HCT116 (cell line): ENCODE data around the gene FCF1. TPM values are rescaled to one million over a fixed set of nuclear protein-coding genes. Genes with fewer than 3 reads are reported as not detected.

Experiments
- ATAC-seq: fragments of 200-7000 bp; cut with Tn5 transposase; 2 replicates; pipeline ENCODE4 v1.9.1; 2020; ENCODE audit warnings: mild to moderate bottlenecking, moderate library complexity
- BruUV-seq: library from RNA; stranded (reverse); fragments of 400-500 nt; replicated peaks from 2 replicates; lab custom pipeline; 2021; lab: Mats Ljungman, UMichigan
- CTCF ChIA-PET: fragments of 300-600 bp; sonication (Branson Sonifier 250); formaldehyde crosslinking; loops from one replicate; lab custom pipeline; 2021; ENCODE audit warnings: antibody characterized with exemption; lab: Charles Lee
- POLR2A ChIA-PET: fragments of 300-600, 350-600 bp; sonication (Branson Sonifier 250); formaldehyde crosslinking; loops from one replicate; lab custom pipeline; 2021; ENCODE audit warnings: antibody characterized with exemption; lab: Charles Lee
- RAD21 ChIA-PET, 2 experiments: fragments of 300-600 bp; sonication (Branson Sonifier 250); formaldehyde crosslinking; loops; one replicate each; lab custom pipeline; 2023; ENCODE audit warnings: low total read pairs in 2 of 2; ENCODE audit not compliant: uncharacterized antibody in 2 of 2, unreplicated experiment in 2 of 2, low non-redundant PET in 1 of 2; lab: Charles Lee
- DNase-seq: peaks from one replicate; pipeline ENCODE4 v3.0.0-alpha.2; 2010; ENCODE audit warnings: low read depth, low spot score
- H2AFZ ChIP-seq: fragments of 200-600 bp; shearing (Covaris generic), sonication (generic); 2 replicates; pipeline ENCODE4 v1.6.1; 2017; ENCODE audit warnings: low read depth, mixed run types, mixed read lengths, antibody characterized with exemption, low read length; ENCODE audit not compliant: poor library complexity, severe bottlenecking
- H3K27ac ChIP-seq: 2 replicates; pipeline ENCODE4 v1.5.1; 2012; ENCODE audit warnings: low read depth, low read length
- H3K27me3 ChIP-seq: fragments of 200-600 bp; sonication (generic); 2 replicates; pipeline ENCODE4 v1.6.1; 2016; ENCODE audit warnings: mixed run types, low read length, mixed read lengths; ENCODE audit not compliant: insufficient read depth
- H3K36me3 ChIP-seq, 2 experiments: fragments of 200-500 bp in 1 of 2; fragments of 200-600 bp in 1 of 2; sonication (Bioruptor generic) in 1 of 2; sonication (generic) in 1 of 2; 2 replicates each; pipeline versions ENCODE4 v1.5.1 to v1.6.1; 2014 to 2016; ENCODE audit warnings: low read length in 2 of 2, inconsistent platforms in 1 of 2, mixed read lengths in 1 of 2, mixed run types in 1 of 2; ENCODE audit not compliant: insufficient read depth in 2 of 2, control insufficient read depth in 1 of 2
- H3K4me1 ChIP-seq, 2 experiments: fragments of 200-600 bp in 1 of 2; sonication (generic) in 1 of 2; 2 replicates each; pipeline versions ENCODE4 v1.5.1 to v1.6.1; 2012 to 2017; ENCODE audit warnings: low read length in 2 of 2, inconsistent platforms in 1 of 2, mild to moderate bottlenecking in 1 of 2, mixed read lengths in 1 of 2, mixed run types in 1 of 2, moderate library complexity in 1 of 2; ENCODE audit not compliant: insufficient read depth in 2 of 2, control insufficient read depth in 1 of 2
- H3K4me2 ChIP-seq: fragments of 200-600 bp; sonication (generic); 2 replicates; pipeline ENCODE4 v1.6.1; 2017; ENCODE audit warnings: mixed run types, low read length, mixed read lengths
- H3K4me3 ChIP-seq, 2 experiments: fragments of 200-600 bp in 1 of 2; sonication (generic) in 1 of 2; replicated peaks in 1 of 2; 2 replicates each; pipeline ENCODE4 v1.5.1; 2011 to 2016; ENCODE audit warnings: low read length in 2 of 2, control low read depth in 1 of 2, low read depth in 1 of 2, mild to moderate bottlenecking in 1 of 2, mixed read lengths in 1 of 2, mixed run types in 1 of 2
- H3K79me2 ChIP-seq: fragments of 200-600 bp; sonication (generic); 2 replicates; pipeline ENCODE4 v1.6.1; 2017; ENCODE audit warnings: mild to moderate bottlenecking, mixed run types, low read length, moderate library complexity, mixed read lengths; ENCODE audit not compliant: insufficient read depth
- H3K9ac ChIP-seq: fragments of 200-600 bp; sonication (generic); 2 replicates; pipeline ENCODE4 v1.6.1; 2016; ENCODE audit warnings: low read length, mixed read lengths
- H3K9me2 ChIP-seq: fragments of 200-600 bp; sonication (generic), shearing (Covaris generic); 2 replicates; pipeline ENCODE4 v1.6.1; 2017; ENCODE audit warnings: mixed run types, mild to moderate bottlenecking, moderate library complexity; ENCODE audit not compliant: insufficient read depth
- H3K9me3 ChIP-seq, 2 experiments: fragments of 200-500 bp in 1 of 2; fragments of 200-600 bp in 1 of 2; sonication (Bioruptor generic) in 1 of 2; sonication (generic) in 1 of 2; 2 replicates each; pipeline ENCODE4 v1.6.1; 2014 to 2017; ENCODE audit warnings: low read length in 2 of 2, mixed read lengths in 2 of 2, inconsistent platforms in 1 of 2, low read depth in 1 of 2, mild to moderate bottlenecking in 1 of 2, mixed run types in 1 of 2, moderate library complexity in 1 of 2; ENCODE audit not compliant: control insufficient read depth in 1 of 2, insufficient read depth in 1 of 2
- H4K20me1 ChIP-seq: fragments of 200-600 bp; sonication (generic), shearing (Covaris generic); 2 replicates; pipeline ENCODE4 v1.6.1; 2017; ENCODE audit warnings: mixed run types, mild to moderate bottlenecking, moderate library complexity; ENCODE audit not compliant: insufficient read depth
- ATF3 ChIP-seq: IDR thresholded peaks from 2 replicates; pipeline ENCODE4 v1.6.1; 2012
- CEBPB ChIP-seq: IDR thresholded peaks from 2 replicates; pipeline ENCODE4 v1.6.1; 2012; ENCODE audit warnings: low read depth
- EGR1 ChIP-seq: IDR thresholded peaks from 2 replicates; pipeline ENCODE4 v1.6.1; 2012; ENCODE audit warnings: low read depth
- ELF1 ChIP-seq: IDR thresholded peaks from 2 replicates; pipeline ENCODE4 v1.6.1; 2012; ENCODE audit warnings: low read depth, borderline replicate concordance
- EZH2 ChIP-seq: fragments of 200-600 bp; sonication (generic); IDR thresholded peaks from 2 replicates; pipeline ENCODE4 v1.6.1; 2017; ENCODE audit warnings: antibody characterized with exemption, mixed run types
- EZH2phosphoT487 ChIP-seq: fragments of 200-600 bp; IDR thresholded peaks from 2 replicates; pipeline ENCODE4 v1.6.1; 2018; ENCODE audit warnings: antibody characterized with exemption, borderline replicate concordance
- FOSL1 ChIP-seq: IDR thresholded peaks from 2 replicates; pipeline ENCODE4 v1.6.1; 2012; ENCODE audit warnings: low read depth
- JUND ChIP-seq: IDR thresholded peaks from 2 replicates; pipeline ENCODE4 v1.6.1; 2012
- MAX ChIP-seq: IDR thresholded peaks from 2 replicates; pipeline ENCODE4 v1.6.1; 2012
- POLR2A ChIP-seq: IDR thresholded peaks from 2 replicates; pipeline ENCODE4 v1.7.0; 2011; ENCODE audit warnings: borderline replicate concordance; ENCODE audit not compliant: insufficient read depth, insufficient read length; ENCODE audit errors: extremely low read depth
- POLR2AphosphoS5 ChIP-seq: IDR thresholded peaks from 2 replicates; pipeline ENCODE4 v1.6.1; 2011; ENCODE audit warnings: mild to moderate bottlenecking, low read depth, low read length, moderate library complexity
- RAD21 ChIP-seq: IDR thresholded peaks from 2 replicates; pipeline ENCODE4 v1.6.1; 2012; ENCODE audit warnings: low read depth, mild to moderate bottlenecking
- REST ChIP-seq: IDR thresholded peaks from 2 replicates; pipeline ENCODE4 v1.6.1; 2012; ENCODE audit warnings: low read depth
- SIN3A ChIP-seq: IDR thresholded peaks from 2 replicates; pipeline ENCODE4 v1.6.1; 2012; ENCODE audit warnings: low read depth
- SP1 ChIP-seq: IDR thresholded peaks from 2 replicates; pipeline ENCODE4 v1.6.1; 2012; ENCODE audit warnings: low read depth
- SRF ChIP-seq: IDR thresholded peaks from 2 replicates; pipeline ENCODE4 v1.6.1; 2012; ENCODE audit warnings: low read depth
- TCF7L2 ChIP-seq: IDR thresholded peaks from 2 replicates; pipeline ENCODE4 v1.7.0; 2011; ENCODE audit warnings: borderline replicate concordance, inconsistent platforms; ENCODE audit not compliant: insufficient read depth, insufficient read length; ENCODE audit errors: extremely low read depth
- YY1 ChIP-seq: IDR thresholded peaks from 2 replicates; pipeline ENCODE4 v1.6.1; 2011; ENCODE audit warnings: low read length, low read depth, moderate library complexity, mild to moderate bottlenecking; ENCODE audit not compliant: insufficient replicate concordance; ENCODE audit errors: extremely low read depth
- ZBTB33 ChIP-seq: IDR thresholded peaks from 2 replicates; pipeline ENCODE4 v1.6.1; 2011; ENCODE audit warnings: mild to moderate bottlenecking, low read length, moderate library complexity; ENCODE audit not compliant: insufficient replicate concordance; ENCODE audit errors: extremely low read depth
- ZFX ChIP-seq: fragments of 450-650 bp; IDR thresholded peaks from 2 replicates; pipeline ENCODE4 v1.6.1; 2017
- ZNF274 ChIP-seq: fragments of 200-500 bp; sonication (Bioruptor generic); IDR thresholded peaks from 2 replicates; pipeline ENCODE4 v1.6.1; 2014; ENCODE audit warnings: mild to moderate bottlenecking, low read depth, low read length, inconsistent platforms
- intact Hi-C: fragments of 100-400 bp; cut with micrococcal nuclease; formaldehyde crosslinking; loops from 2 replicates; pipeline ENCODE4 v1.10.0; 2022
- total RNA-seq: library from RNA; stranded (reverse); gene quantifications from one replicate; pipeline ENCODE4 v1.2.1, GENCODE V29; 2021; ENCODE audit not compliant: unreplicated experiment

FCF1 gene
- total RNA-seq, 1 experiment from 2014 or later = 69.0 TPM

- Histone ChIP-seq H3K9me3 (no peaks in the 10 kb centered on the region), H3K79me2 (peaks cover 50% of the 10 kb centered on the region), H3K9ac (peak within 1 kb of the TSS; percentile 94), H4K20me1 (no peaks in the 10 kb centered on the region; the same call in 1 of the 2 replicates), H3K4me1 (peaks cover 10 to 20% of the 10 kb centered on the region in 2 experiments), H3K27me3 (no peaks in the 10 kb centered on the region), H3K9me2 (no peaks in the 10 kb centered on the region), H3K36me3 (peaks cover 5 to 7% of the 10 kb centered on the region in 2 experiments; a peak in 1 of 4 replicates), H3K4me2 (peak within 1 kb of the TSS; percentile 78), H3K4me3 (peak within 1 kb of the TSS; percentile 78 to 82), H3K27ac (peak within 1 kb of the TSS; percentile 70), H2AFZ (peak within 1 kb of the TSS; percentile 97)
- ATAC-seq (peak; percentile 97), DNase-seq (peak; percentile 96)
- no TSS peak for BruUV-seq
- RAD21 ChIA-PET = interaction anchor here in 1 of 2 experiments (1.2 kb wide), 1 partner anchor 232 kb away, joined by 3 read pairs; no protein-coding TSS in a partner anchor
- POLR2A ChIA-PET = interaction anchor here (0.6 to 1.2 kb wide), 3 partner anchors 9 to 146 kb away, joined by 3 to 5 read pairs (median 3); no protein-coding TSS in a partner anchor
- intact Hi-C loops = no loop called here
- CTCF ChIA-PET = interaction anchor here (0.7 to 1.0 kb wide), 2 partner anchors 14 to 154 kb away, joined by 3 to 4 read pairs; no protein-coding TSS in a partner anchor
- peak; percentile 98 for TF ChIP-seq ZFX
- TF ChIP-seq FOSL1 = no peak
- no peak for TF ChIP-seq EZH2
- TF ChIP-seq SIN3A = peak; percentile 75
- 0 out of 2 replicates have a peak, but pooled peaks have one; percentile 2 for TF ChIP-seq CEBPB
- no peak; the same call in 1 of the 2 replicates for TF ChIP-seq SRF
- TF ChIP-seq EZH2phosphoT487 = no peak
- TF ChIP-seq REST = no peak
- TF ChIP-seq POLR2A = peak; percentile 92
- no peak; the same call in 1 of the 2 replicates for TF ChIP-seq ELF1
- TF ChIP-seq MAX = peak; percentile 64; the same call in 1 of the 2 replicates
- TF ChIP-seq SP1 = no peak
- TF ChIP-seq ZNF274 = no peak
- no peak for TF ChIP-seq JUND
- peak; percentile 14 for TF ChIP-seq ZBTB33
- peak; percentile 62; the same call in 1 of the 2 replicates for TF ChIP-seq EGR1
- TF ChIP-seq RAD21 = no peak
- peak; percentile 74 for TF ChIP-seq YY1
- peak; percentile 98 for TF ChIP-seq POLR2AphosphoS5
- no peak for TF ChIP-seq ATF3
- TF ChIP-seq TCF7L2 = peak; percentile 29
Measured at GRCh38 chr14:74762917-74763802, 50.2 kb downstream of the FCF1 start, which contains the start of gene YLPM1. TSS of gene YLPM1 (plus strand) at chr14:74763316. CDS start at chr14:74763490, 174 bp downstream.
